Mesenteric fat pad (tissue), 1 donor: ENCODE measurements around the gene ATP10A. TPM values are rescaled to one million over a fixed set of nuclear protein-coding genes. Genes with fewer than 3 reads are reported as not detected.

Source experiments
- DNase-seq: peaks from one replicate; pipeline ENCODE4 v3.0.0-alpha.2; 2020; ENCODE audit warnings: low spot score
- total RNA-seq: library from RNA; stranded (reverse); fragmentation: NEBNext Ultra II Directional; extraction: Animal tissue kit (Norgen Biotek cat#: 25700); gene quantifications from one replicate; pipeline ENCODE4 v1.2.1, GENCODE V29; 2021
- donor health status: DM: yes; HTN: yes; CAD: no.

The ATP10A gene
- total RNA-seq, 1 donor from 2014 or later, result 27.2 TPM

DNA sequence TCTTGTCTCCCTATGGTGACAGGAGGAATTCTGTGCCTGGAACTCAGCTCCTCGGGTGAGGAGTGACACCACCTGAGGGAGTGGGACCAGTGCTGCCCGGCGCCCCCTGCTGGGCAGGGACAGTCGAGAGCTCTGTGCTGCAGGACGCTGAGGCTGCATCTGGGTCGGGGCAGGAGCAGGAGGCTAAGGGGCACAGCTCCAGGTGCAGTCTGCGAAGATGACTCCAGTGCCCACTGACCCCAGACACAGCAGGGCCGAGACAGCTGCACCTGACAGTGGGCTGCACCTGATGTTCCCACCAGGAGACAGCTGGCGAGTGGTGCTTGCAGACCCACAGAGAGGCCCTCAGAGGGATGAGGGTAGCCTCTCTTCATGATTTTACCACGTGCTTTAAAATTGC lies 152.9 kb downstream of the ATP10A start:
- DNase-seq, result peak; percentile 81

DNA sequence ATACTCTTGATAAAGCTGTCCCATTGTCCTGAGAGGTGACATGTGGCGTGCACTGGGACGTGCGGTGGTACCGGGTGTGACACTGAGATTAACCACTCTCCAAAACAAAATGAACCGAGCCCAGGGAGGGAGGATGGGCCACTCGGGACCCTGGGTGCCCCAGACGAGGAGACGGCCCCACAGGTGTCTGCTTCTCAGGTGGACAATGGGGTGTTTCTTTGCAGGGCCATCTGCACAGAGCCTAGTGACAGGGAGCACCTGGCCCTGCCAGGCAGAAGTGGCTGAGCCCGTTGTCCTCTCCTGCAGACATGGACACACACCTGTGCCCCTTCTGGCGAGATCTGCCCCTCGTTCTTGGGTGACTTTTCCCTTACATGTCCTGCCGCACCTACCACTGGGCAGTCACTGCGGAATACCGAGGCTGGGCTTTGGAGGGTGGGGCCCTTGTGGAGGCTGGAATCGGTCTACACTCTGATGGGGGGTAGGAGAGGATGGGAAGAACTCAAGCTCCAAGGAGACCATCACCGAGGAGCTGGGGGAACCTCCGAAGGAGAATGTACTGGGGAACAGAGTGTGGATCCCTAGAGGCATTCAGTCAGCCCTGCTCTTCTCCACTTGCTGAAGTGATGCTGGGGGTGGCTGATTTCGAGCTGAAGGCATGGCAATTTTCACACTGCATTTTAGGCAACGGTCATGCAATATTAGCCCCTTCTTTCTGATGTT lies 153.5 kb downstream of the ATP10A start:
- peak; percentile 68 for DNase-seq

DNA sequence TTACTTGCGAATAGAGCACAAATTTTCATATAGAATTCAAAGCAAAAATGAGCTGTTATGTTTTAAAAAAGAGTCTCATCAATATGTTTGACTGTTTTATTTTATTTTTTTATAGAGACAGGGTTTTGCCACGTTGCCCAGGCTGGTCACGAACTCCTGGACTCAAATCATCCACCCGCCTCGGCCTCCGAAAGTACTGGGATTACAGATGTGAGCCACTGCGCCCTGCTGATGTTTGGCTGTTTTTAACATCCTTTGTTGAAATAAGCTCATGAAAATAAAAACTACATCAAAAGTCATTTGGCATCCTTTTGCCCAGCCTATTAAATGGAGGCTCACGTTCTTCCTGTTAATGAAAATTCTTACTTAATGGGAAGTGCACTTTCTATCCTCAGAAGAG lies 154.7 kb downstream of the ATP10A start:
- peak; percentile 33 for DNase-seq

DNA sequence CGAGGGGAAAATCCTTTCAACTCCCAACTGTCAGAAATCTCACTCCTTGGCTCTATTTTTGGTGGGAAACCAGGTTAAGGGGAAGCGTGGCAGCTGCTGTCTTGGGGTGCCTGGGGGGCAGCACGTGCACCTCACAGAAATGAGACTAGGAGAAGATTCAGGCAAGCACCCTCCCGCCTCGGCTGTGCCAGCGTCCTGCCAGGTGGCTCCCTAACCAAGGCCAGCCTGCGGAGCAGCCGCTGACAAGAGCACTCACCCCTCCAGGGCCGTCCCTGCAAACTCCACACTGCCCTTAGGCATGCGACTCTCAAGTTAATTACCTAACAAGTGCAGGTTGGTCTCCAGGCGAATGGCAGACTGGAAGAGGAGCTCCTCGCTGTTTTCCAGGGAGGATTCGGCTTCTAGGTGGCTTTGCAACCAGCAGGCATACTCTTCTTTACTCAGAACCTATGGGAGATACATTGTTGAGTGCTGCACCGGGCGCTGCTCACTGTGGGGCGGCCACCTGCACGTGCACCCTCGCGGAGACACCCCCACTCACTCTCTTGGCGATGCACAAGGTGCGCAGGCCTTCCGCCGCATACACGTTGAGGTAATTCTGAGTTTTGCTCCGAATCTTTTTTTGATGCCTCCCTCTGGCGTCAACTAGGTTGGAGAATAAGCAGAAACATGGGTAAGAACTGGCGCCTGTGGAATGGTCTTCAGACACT lies 155.3 kb downstream of the ATP10A start:
- peak; percentile 87 for DNase-seq

DNA sequence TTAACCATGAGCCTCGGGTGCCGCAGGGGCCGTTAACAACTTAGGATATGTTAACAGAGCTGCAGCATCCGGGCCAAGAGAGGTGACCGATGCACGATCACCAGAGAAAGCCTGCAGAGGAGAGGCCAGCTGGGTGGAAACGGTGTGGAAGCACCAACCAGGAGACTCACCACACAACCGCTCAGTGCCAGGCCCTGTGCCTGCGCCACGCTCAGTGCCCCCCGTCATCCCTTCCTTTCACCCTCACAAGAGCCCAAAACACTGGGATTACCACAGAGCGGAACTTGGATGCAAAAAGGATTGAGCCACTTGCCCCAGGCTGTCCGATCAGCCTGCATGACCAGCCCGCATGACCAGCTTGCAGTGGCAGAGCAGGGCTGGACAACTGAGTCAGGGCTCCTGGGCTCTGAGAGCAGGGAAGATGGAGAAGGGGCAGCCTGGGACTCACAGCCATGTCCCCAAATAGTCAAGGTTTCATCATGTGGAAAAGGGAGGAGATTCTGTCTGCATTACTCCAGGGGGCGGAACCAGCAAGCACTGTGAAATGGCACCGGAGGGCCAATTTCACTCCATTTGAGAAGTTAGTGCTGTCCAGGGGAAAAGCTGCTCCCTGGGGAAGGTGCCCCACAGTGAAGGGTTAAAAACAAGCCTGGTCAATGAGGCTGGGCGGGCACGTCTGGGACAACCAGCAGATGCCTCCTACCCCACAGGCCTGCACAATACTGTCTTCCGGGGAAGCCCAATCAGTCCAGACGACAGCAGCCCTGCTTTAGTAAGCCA lies 156.8 kb downstream of the ATP10A start:
- DNase-seq, result peak; percentile 73

DNA sequence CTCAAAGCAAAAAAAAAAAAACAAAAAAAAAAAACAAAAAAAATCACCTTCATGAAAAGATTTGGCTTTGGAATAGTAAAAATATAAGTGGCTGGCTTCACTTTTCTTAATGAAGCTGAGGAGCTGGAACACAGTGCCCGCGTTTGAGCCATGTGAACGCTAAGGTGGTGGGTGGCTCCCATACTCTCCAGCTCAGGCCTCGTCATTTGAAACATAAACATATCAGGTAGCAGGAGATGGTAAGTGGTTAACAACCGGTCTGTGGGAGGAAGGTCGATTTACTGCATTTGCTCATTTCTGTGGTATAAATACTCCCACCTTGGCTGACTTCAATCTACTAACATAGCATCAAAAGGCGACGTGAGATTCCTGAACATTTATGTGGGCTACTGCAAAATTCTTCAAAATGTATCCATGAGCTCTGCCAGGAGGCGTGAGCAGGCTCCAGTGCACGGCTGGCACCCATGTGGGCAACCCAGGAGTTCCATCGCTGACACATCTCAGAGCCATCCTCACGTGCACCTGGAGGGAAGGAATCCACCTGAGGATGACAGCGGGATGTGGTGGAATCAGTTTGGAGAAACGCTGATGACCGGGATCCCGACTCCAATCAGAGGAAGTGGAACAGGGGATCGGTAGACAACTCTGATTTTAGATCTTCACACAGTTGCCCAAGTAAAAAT lies 157.6 kb downstream of the ATP10A start:
- peak; percentile 62 for DNase-seq

DNA sequence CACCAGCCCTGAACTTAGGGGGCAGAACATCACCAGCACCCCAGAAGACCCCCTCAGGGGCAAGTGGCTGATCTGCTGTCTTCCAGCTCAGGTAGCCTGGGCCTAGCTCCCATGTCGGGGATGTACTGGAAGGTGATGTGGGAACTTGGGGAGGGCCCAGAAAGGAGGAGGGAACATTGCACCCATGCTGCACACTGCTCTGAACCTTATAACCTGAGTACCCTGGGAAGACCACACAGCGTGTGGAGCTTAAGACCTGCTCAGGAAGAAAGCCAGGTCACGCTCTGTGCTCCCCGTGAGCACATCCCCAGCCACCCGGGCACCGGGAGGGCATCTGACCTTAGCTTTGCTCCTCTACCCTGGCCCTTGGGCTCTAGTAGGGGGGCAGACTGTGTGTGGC lies 159.4 kb downstream of the ATP10A start:
- peak; percentile 81 for DNase-seq

DNA sequence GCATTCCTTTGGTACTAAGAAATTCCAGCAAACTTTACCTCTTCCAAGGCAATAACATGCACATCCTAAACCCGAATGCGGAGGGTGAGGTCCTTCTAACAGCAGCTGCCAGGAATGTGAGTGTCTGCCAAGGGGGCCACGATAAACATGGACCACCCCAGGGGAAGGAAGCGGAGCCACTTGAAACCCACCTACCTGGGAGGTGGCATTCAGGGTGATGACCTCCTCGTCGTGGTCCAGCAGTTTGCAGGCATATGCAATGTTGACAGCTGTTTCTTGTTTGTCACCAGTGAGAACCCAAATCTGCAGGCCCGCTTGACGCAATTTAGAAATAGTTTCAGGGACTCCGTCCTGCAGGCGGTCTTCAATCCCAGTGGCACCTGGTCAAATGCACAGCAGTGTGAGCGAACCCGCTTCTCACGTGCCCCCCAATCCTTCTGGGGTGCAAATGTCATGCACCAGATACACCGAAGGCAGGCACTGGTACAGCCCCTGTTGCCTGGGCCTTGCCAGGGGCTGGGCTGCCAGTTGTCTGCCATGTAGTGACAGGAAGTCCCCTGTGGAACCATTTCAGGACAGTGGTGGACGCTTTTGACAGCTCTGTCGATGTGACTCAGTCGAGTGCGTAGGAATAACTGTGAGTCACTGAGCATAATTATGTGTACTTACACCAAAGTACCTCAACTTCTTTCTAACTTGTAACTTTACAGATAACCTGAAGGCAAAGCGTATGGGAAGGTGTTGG lies 161.2 kb downstream of the ATP10A start:
- peak; percentile 71 for DNase-seq

DNA sequence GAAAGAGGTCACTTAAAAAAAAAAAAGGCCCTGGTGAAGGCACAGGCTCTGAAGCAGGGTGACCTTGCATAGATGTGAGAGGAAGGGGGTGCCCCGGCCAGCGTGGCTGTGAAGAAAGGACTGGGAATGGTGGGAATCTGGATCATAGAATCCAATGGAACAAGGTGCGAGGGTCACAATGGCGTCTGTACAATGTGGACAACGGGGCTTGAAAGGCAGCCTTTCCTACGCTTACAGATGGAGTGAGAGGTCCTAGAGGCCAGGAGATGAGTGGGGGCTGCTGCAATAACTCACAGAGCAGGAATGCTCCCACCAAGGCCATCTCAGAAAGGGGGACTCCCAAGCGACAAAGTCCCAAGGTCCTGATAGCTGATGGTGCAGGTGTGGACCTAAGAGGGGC lies 162.2 kb downstream of the ATP10A start:
- DNase-seq, result peak; percentile 53

DNA sequence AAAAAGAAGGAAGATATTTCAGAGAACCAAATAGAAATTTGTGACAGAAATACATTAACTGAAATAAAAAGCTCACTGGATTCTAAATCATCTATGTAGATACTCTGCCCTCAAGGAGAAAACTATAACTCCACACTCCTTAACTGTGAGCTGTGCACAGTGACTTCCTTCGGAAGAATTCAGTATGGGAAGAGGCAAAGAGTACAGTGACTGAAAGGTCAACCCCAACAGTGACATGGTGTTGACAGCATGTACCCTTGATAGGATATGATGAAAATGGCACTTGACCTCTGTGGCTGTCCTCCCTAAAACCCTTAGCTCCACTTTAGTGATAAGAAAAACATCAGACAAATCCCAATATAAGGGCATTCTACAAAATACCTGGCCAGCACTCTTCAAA lies 165.5 kb downstream of the ATP10A start:
- no peak for DNase-seq

DNA sequence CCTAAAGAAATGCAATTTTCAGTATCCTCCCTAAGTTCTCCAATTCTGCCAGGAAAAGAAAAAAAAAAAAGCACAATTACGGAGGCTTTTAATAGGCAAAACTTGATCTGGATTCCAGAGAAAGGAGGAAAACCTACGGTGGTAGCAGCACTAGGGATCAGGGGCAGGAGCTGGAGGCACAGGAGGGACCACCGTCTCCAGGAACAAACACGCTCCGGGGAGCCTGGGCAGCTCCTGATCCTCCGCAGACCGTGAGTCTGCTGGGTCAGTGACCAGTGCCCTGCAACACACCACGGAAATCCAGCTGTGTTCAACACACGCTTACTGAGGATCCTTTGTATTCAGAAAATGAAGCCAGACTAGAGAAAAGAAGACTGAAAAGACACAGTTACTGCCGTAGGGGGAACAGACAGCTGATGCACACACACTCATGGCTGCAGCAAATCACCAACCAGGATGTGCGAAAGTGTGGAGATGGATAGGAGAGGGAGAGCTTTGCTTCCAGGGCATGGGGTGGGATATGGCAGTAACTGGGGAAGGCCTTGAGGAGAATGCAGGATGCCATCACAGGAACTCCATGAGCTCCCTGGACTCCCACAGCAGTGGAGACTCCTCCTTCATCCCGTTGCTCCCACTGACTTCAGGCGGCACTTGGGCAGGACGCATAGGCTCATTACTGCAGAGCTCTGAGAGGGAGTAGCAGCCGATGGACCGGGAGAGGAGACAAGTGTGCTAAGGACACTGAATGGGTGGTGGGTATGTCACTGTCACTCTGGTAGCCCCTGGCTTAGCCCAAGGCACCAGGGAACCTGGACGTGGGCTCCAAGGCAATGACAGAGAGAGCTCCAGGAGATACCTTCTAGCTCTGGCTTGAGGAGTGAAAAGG lies 167.0 kb downstream of the ATP10A start:
- DNase-seq, result peak; percentile 49

DNA sequence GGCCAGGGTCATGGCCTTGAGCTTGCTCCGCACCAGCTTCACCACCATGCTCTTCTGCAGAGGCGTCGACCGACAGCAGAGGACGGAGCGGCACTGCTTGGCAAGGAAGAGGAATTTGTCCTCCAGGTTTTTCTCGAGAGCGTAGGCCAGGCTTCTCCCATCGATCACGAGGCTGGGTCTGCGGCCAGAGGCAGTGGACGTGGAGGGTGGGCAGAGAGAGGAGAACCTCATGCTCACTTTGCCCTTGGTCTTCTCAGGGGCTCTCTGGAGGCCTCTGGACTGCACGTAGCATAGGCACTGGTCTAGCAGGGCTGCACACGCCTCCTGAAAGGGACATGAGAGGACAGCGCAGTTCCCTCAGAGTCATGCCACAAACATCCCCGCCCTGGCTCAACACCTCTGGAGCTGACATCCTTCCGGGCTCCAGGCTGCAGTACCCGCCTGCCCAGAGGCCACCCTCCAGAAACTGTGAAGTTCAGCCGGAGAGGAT lies 168.3 kb downstream of the ATP10A start:
- DNase-seq, result peak; percentile 69

DNA sequence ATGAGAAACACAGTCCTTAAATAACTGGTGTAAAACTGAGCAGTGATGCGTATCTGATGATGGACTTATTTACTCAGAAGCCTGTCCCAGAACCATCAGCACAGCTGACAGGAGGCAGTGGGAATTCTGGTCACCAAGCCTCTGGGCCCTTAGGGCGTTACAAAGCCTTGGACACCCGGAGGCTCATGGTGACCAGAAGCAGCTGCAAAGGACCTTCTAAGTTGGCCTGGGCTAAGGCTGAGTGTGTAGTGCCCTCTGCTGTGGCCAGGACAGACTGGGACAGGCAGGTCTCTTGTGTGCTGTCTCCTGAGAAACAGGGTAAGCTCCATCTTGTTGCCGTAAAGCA lies 168.9 kb downstream of the ATP10A start:
- peak; percentile 30 for DNase-seq

DNA sequence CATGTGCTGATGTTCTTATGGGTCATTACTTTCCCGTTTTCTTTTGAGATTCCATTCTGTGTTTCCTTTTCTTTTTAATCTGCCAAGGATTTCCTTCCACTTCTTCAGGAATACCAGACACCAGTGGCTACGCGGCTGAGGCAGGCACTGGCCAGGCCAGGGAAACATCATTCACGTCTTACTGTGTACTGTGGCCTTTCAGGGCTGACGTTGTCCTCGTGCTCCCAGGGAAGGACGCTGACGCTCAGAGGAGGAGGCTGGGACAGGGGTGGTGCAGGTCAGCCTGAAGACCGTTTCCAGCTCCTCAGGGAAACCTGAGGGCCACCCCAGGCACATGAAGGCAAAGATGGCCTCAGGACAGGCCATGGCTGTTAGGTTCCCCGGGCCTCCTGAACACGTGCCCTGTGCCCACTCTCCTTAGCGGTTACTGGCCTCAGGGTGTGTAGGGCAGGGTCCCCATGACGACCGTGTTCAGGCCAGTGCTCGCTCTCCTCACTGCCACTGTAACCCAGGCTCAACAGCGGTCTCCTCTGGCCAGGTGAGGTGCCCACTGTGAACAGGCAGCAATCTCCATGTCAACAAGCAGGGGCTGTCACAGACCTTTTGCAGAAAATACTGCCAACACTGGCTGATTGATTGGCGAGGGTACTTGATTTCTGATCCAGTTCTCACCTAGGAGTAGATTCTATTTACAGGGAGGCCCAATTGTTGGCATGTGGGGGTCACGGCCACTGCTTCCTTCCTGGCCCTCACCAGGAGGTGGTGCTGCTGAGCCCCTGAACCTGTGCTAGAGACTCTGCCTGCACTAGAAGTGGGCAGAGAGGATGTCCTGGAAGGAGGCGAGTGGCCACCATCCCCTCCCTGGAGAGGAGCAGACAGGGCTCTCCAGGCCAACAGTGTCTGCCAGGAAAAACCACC lies 169.5 kb downstream of the ATP10A start:
- peak; percentile 88 for DNase-seq

DNA sequence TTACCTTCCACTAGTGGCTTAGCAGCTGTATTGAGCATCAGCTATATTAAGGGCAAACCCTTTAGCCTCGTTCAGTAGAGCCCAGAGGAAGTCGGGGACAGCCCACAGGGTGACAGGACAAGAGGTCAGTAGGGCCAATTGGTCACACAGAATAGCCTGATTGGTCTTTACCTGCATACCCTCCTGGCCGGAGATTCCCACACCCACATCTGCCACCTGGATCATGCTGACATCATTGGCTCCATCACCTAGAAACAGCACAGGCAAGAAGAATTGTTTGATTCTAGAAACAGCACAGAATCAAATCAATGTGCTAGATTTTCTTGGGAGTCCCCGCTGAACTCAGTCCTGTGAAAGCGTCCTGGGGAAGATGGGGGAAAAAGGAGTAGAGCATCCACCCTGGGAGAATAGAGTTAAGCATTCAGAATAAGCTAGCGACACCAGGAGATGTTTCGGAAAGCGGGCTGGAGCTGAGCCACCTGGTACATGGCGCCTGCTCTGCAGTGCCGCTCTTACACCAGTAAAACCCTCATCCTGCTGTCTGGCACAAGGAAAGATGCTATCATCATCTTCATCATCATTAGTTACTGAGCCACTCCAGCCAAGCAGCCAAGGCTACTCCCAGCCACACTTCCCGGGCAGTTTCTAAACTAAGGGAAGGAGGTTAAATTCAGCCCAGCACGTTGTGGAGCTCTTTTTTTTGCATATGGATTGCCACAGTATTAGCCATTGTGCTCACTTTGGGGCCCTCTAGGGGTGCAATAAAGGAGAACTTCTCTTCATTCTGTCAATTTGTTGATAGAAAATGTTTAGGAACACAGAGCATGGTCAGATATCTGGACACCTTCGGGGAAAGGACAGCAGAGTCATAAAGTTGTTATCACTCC lies 171.3 kb downstream of the ATP10A start:
- peak; percentile 39 for DNase-seq

DNA sequence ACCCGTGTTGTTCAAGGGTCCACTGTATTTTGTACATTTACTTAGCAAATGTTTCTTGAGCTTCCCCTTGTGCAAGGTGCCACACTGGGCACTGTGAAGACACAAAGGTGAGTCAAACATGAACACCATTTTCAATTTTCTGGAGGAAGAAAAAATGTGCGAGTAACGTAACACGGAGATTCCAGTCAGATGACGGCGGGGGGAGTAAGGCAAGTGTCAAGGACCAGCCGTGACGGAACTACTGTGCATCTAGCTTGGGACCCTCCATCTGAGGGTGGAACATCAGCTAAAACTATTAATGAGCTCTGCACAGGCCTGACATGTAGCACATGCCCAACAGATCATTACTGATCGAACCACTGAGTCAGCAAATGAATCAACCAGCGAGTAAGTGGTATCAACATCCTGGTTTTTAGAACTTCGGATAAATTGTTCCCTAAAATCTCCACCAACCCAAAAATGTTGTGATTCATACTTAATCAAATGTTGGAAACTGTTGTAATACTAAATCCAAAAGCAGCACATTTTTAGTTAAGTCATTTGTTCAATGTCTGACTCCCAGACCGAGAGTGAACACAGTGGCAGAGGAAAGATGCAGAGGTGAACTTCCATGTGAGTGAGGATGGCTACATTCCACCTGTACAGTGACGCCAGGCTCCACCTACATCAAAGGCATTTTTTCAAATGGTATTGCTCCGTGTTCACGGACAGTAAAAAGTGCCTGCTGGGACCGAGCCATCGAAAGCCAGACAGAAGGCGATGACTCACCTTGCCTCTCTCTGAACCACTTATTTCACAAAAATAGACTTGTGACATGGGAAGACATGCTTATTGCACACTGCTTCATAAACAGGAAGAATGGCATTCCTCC lies 172.2 kb downstream of the ATP10A start:
- peak; percentile 76 for DNase-seq

DNA sequence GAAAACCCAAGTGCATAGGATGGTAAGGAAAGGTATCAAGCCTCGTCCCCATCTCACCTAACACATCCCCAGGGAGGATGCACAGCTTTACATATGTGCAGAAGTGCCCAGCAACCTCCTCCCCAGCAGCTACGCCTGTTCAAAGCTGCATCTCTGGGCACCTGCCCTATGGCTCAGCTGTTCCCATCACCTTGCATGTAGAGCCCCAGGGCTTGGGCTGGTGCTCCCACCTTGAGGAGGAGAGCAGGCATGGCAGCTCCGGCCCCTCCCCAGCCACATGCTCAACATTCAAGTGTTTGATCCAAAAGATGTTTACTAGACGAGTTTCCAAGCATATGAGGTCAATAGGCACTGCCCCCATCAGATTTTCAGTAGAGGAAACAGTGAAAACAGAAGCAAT lies 173.5 kb downstream of the ATP10A start:
- peak; percentile 71 for DNase-seq
